LNCaP clone FGC (cell line): Measurements from ENCODE around the gene RUSC2.
"Not testable (repeated sequence)": the region's sequence is repeated elsewhere in the genome, so short reads cannot be mapped to it uniquely, and the experiment has no call there.

Experiments used
- DNase-seq: peaks from one replicate; pipeline ENCODE4 v3.0.0-alpha.2; 2011; ENCODE audit warnings: low read depth
- H3K4me3 ChIP-seq: 2 replicates; pipeline ENCODE4 v1.5.1; 2011; ENCODE audit warnings: mild to moderate bottlenecking, low read depth, low read length, control low read depth
- TF ChIP-seq, protein P1 (sequence below): IDR thresholded peaks from 2 replicates; pipeline ENCODE4 v1.5.1; 2012; ENCODE audit warnings: mild to moderate bottlenecking; ENCODE audit not compliant: control insufficient read depth, insufficient read depth; ENCODE audit errors: extremely low read depth

RUSC2 gene

DNA sequence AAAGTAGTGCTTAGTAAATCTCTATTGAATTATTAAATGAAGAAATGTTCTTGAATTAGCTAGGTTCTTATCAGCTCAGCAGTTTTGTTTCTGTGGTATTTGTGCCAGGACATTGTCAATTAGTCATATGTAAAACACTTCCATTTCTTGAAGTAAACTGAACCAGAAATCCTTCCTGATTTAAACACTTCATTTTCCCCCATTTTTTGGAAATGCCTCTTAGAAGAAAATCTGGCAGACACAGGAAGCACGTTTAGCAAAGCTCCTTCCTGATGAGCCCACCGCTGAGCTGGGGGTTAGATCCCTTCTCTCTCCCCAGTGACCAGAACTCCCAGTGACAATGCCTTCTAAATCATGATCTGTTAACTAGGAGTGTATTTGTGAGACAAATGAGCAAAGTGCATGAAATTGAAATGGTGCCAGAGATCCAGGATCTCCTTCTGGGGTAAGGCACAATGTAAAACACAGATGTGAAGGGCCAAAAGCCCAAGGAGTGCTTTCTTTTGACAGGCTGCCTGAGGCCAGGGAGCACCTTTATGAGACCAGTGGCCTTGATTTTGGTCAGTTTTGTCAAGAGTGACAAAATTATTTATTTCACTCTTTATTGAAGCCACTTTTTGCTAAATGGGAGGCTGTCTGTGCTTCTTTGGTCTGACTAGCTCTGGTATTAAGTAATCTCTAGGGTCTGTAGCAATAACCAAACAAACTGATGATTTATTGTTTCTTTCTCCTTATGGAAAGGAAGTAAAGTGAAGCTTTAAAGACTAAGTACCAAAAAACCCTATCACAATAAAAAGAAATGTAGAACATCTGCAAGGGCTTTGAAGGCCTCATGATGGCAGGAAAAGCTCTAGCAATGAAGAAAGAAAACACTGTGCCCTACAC lies 25.5 kb upstream of the RUSC2 start:
- no peak overlapping the region for H3K4me3 ChIP-seq
- DNase-seq: no peak
- TF ChIP-seq, protein P1, sequence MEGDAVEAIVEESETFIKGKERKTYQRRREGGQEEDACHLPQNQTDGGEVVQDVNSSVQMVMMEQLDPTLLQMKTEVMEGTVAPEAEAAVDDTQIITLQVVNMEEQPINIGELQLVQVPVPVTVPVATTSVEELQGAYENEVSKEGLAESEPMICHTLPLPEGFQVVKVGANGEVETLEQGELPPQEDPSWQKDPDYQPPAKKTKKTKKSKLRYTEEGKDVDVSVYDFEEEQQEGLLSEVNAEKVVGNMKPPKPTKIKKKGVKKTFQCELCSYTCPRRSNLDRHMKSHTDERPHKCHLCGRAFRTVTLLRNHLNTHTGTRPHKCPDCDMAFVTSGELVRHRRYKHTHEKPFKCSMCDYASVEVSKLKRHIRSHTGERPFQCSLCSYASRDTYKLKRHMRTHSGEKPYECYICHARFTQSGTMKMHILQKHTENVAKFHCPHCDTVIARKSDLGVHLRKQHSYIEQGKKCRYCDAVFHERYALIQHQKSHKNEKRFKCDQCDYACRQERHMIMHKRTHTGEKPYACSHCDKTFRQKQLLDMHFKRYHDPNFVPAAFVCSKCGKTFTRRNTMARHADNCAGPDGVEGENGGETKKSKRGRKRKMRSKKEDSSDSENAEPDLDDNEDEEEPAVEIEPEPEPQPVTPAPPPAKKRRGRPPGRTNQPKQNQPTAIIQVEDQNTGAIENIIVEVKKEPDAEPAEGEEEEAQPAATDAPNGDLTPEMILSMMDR: no peak

DNA sequence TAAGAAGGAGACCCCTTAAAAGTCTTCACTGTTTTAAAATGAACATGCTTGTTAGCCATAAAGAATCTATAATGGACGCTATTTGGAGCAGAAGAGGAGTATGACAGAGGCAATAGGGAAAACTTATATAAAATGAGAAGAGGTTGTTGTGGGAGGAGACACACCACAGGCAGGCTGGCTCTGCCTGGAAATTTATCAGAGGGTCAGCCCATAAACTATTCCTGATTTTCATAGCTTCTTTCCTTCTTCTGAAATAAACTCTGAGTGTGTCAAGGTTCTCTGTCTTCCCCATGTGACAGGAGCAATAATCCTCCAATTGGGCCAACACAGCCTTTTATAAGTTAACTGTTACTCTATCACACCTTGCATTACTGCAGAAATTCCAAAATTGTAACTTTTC lies 19.6 kb upstream of the RUSC2 start:
- no peak overlapping the region for H3K4me3 ChIP-seq
- no peak for DNase-seq
- TF ChIP-seq, protein P1: no peak

DNA sequence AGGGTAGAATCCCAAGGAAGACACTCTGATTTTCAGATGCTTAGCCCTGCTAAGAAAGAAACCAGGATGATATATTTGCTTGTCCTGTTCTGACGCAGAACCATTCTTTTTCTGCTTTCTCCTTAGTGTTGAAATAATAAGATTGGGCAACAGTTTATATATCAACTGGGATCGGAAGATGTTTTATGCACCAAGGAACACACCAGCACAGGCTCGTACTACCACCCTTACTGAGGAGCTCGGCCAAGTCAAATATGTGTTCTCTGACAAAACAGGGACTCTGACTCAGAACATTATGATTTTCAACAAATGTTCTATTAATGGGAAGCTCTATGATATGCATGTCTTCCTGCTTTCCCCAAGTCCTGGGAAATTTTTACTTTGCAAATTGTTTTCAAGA lies 19.0 kb upstream of the RUSC2 start:
- H3K4me3 ChIP-seq: no peak overlapping the region
- no peak for DNase-seq
- TF ChIP-seq, protein P1: no peak

DNA sequence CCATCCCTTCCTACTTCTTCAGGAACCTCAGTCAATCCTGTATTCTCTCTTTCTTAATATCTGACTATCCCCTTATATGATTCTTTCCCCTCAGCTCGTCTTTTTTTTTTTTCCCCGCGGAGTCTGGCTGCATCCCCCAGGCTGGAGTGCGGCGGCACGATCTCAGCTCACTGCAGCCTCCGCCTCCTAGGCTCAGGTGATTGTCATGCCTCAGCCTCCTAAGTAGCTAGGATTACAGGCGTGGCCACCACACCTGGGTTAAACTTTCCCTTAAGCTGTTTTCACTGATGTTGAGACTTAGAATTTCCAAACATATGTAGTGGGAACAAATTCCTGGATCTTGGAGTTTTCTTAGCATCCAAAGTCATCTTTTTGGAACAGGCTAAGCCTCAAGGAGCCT lies 13.3 kb upstream of the RUSC2 start:
- no peak for DNase-seq
- H3K4me3 ChIP-seq: no peak overlapping the region
- TF ChIP-seq, protein P1: no peak

DNA sequence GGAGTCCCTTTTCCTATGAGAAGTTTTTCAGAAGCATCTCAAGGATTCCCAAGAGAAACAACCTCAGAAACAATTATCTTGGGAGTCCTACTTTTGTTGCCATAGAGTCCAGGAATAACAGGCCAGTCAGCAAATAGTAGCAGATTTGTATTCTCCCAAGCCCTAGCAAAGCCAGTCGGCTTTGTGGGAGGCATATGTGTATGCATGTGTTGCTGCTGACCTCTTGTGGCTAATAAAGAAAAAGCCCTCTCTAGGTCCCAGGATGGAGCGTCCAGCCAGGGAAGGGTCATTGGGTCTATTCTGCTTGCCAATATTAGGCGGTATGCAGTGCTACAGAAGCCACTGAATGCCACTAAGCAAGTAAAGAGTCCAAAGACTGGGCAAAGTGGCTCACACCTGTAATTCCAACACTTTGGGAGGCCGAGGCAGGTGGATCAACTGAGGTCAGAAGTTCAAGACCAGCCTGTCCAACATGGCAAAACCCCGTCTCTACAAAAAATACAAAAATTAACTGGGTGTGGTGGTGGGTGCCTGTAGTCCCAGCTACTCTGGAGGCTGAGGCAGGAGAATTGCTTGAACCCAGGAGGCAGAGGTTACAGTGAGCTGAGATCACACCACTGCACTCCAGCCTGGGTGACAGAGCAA lies 12.6 kb upstream of the RUSC2 start:
- DNase-seq: peak; percentile 74
- H3K4me3 ChIP-seq: not testable (repeated sequence)
- TF ChIP-seq, protein P1: peak; percentile 91

DNA sequence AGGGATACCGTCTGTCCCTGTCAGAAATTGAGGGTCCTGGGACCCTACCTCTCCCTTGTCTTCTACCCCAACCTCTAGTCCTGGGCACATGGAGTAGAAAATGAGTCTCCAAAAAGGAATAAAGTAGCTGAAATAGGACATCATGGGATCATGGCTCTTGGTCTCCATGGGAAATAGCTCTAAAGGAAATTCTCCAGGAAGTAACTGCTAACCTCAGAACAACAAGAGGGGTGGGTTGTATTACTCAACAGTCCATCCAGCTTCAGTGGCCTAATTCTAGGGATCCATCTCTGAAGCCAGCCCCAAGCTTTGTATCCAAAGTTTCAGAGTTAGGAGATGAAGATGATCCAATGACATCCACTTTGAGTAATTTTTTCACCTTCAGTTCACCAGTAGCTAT lies 11.0 kb upstream of the RUSC2 start:
- TF ChIP-seq, protein P1: no peak
- no peak overlapping the region for H3K4me3 ChIP-seq
- no peak for DNase-seq
